GM18870 (cell line): ENCODE data around the gene GLG1.

Source experiments
- ATAC-seq: cut with Tn5 transposase; IDR thresholded peaks from one replicate; pipeline ENCODE4 v1.9.1; 2021; ENCODE audit warnings: moderate library complexity; ENCODE audit not compliant: unreplicated experiment

GLG1 gene

GRCh38 chr16:74611721-74612120 is 4.8 kb upstream of the GLG1 start:
- ATAC-seq, result no peak

GRCh38 chr16:74608944-74609343 is 2.0 kb upstream of the GLG1 start:
- ATAC-seq, result no peak

GRCh38 chr16:74608381-74608780 is 1.5 kb upstream of the GLG1 start:
- no peak for ATAC-seq

GRCh38 chr16:74607962-74608356 is 1.0 kb upstream of the GLG1 start:
- ATAC-seq, result no peak

- ATAC-seq, result peak; percentile 32
Measured at GRCh38 chr16:74607310-74607961, 522 bp upstream of the GLG1 start.

- no peak for ATAC-seq
Measured at GRCh38 chr16:74605746-74606520, 981 bp downstream of the GLG1 start.

GRCh38 chr16:74605332-74605731 is 1.6 kb downstream of the GLG1 start:
- no peak for ATAC-seq

- ATAC-seq, result no peak
Measured at GRCh38 chr16:74603848-74604247, 3.1 kb downstream of the GLG1 start.

- ATAC-seq, result no peak
Measured at GRCh38 chr16:74601126-74601871, 5.6 kb downstream of the GLG1 start.

GRCh38 chr16:74596586-74596985 is 10.3 kb downstream of the GLG1 start:
- no peak for ATAC-seq

- no peak for ATAC-seq
Measured at GRCh38 chr16:74592847-74593246, 14.1 kb downstream of the GLG1 start.

- no peak for ATAC-seq
Measured at GRCh38 chr16:74591876-74592650, 14.9 kb downstream of the GLG1 start.

GRCh38 chr16:74586948-74587347 is 20.0 kb downstream of the GLG1 start:
- ATAC-seq, result no peak

GRCh38 chr16:74585846-74586443 is 21.0 kb downstream of the GLG1 start:
- ATAC-seq, result no peak

- no peak for ATAC-seq
Measured at GRCh38 chr16:74583926-74584666, 22.8 kb downstream of the GLG1 start.

GRCh38 chr16:74582970-74583369 is 23.9 kb downstream of the GLG1 start:
- no peak for ATAC-seq

- peak; percentile 57 for ATAC-seq
Measured at GRCh38 chr16:74580833-74581232, 26.1 kb downstream of the GLG1 start.

- no peak for ATAC-seq
Measured at GRCh38 chr16:74578838-74579237, 28.1 kb downstream of the GLG1 start.

- no peak for ATAC-seq
Measured at GRCh38 chr16:74578433-74578832, 28.5 kb downstream of the GLG1 start.

GRCh38 chr16:74577882-74578366 is 29.0 kb downstream of the GLG1 start:
- ATAC-seq, result no peak
